H1 (cell line): ENCODE data around the gene NOTCH2. TPM values are rescaled to one million over a fixed set of nuclear protein-coding genes. Genes with fewer than 3 reads are reported as not detected.

ENCODE experiments used
- CBX5 ChIP-seq: fragments of 300-800, 300-1000 bp; sonication (generic); IDR thresholded peaks from 2 replicates; pipeline ENCODE4 v1.7.1; 2016; ENCODE audit warnings: antibody characterized with exemption, low read length, low read depth
- CHD7 ChIP-seq: fragments of 300-600 bp; sonication (generic); IDR thresholded peaks from 2 replicates; pipeline ENCODE4 v1.7.1; 2012; ENCODE audit warnings: low read length, moderate library complexity, mild to moderate bottlenecking, inconsistent platforms; ENCODE audit not compliant: insufficient replicate concordance
- EZH2 ChIP-seq: fragments of 200-600 bp; sonication (generic); IDR thresholded peaks from 2 replicates; pipeline ENCODE4 v1.7.1; 2012; ENCODE audit warnings: low read depth, mild to moderate bottlenecking, moderate library complexity, low read length, inconsistent platforms; ENCODE audit not compliant: severe bottlenecking
- HDAC6 ChIP-seq: IDR thresholded peaks from one replicate; pipeline ENCODE4 v1.7.1; 2012; ENCODE audit warnings: low read depth, mild to moderate bottlenecking, inconsistent platforms, low read length, moderate library complexity
- JUN ChIP-seq: IDR thresholded peaks from 2 replicates; pipeline ENCODE4 v1.6.1; 2011; ENCODE audit warnings: low read depth, mild to moderate bottlenecking, improper control_type of control experiment, low read length
- SAP30 ChIP-seq: fragments of 300-600 bp; sonication (generic); IDR thresholded peaks from 2 replicates; pipeline ENCODE4 v1.7.1; 2012; ENCODE audit warnings: low read length, moderate library complexity, mild to moderate bottlenecking, inconsistent platforms; ENCODE audit not compliant: insufficient read depth, insufficient replicate concordance
- SP1 ChIP-seq: IDR thresholded peaks from 2 replicates; pipeline ENCODE4 v1.6.1; 2011; ENCODE audit warnings: low read depth, low read length
- SRF ChIP-seq: IDR thresholded peaks from 2 replicates; pipeline ENCODE4 v1.6.1; 2011; ENCODE audit warnings: mild to moderate bottlenecking, low read depth, low read length, moderate library complexity
- TAF1 ChIP-seq: IDR thresholded peaks from 2 replicates; pipeline ENCODE4 v1.6.1; 2011; ENCODE audit warnings: mild to moderate bottlenecking, low read depth, low read length
- TAF7 ChIP-seq: optimal IDR thresholded peaks from 2 replicates; pipeline ENCODE3; 2011; ENCODE audit warnings: low read depth, mild to moderate bottlenecking, inconsistent platforms, low read length, moderate library complexity, borderline replicate concordance
- polyA plus RNA-seq, 7 experiments: library from polyadenylated mRNA; depleted of rRNA in 3 of 7; stranded (reverse) in 5 of 7; unstranded in 2 of 7; fragments of >200 nt in 5 of 7; fragments of 200-250 nt in 2 of 7; gene quantifications; 1 replicate in 5 of 7; 2 replicates in 1 of 7; 4 replicates in 1 of 7; pipeline versions ENCODE4 v1.2.1 to v1.2.3, GENCODE V29; 2011 to 2013; ENCODE audit warnings: missing spikeins in 2 of 7, mixed read lengths in 2 of 7
- total RNA-seq: library from RNA; stranded (reverse); fragmentation: NEBNext Ultra II Directional; extraction: Animal tissue kit (Norgen Biotek cat#: 25700); gene quantifications from 2 replicates; pipeline ENCODE4 v1.2.1, GENCODE V29; 2021

The NOTCH2 gene
- total and polyA plus RNA-seq, 2 of the 8 experiments (the other 6 are each of a cell fraction or from before 2014, with no cell fraction given) = 17.7 to 63.0 TPM

GRCh38 chr1:119902775-119903442 is 166.6 kb downstream of the NOTCH2 start (continued):
- no peak for TF ChIP-seq CHD7
- TF ChIP-seq JUN = no peak
- TF ChIP-seq EZH2 = no peak
- TF ChIP-seq SRF = no peak
- TF ChIP-seq TAF1 = no peak
- TF ChIP-seq SAP30 = no peak
- no peak for TF ChIP-seq CBX5
- no peak for TF ChIP-seq TAF7
- TF ChIP-seq SP1 = no peak
- no peak for TF ChIP-seq HDAC6
